GM12878 (cell line): ENCODE results near the gene ZNF709. TPM values are rescaled to one million over a fixed set of nuclear protein-coding genes. Genes with fewer than 3 reads are reported as not detected.

Experiments used
- ATAC-seq: fragments of 200-7000 bp; cut with Tn5 transposase; 3 replicates; pipeline ENCODE4 v1.9.1; 2020; ENCODE audit warnings: mild to moderate bottlenecking, moderate library complexity
- BruUV-seq: library from RNA; stranded (reverse); fragments of 400-500 nt; replicated peaks from 2 replicates; lab custom pipeline; 2021; lab: Mats Ljungman, UMichigan
- CTCF ChIA-PET: fragments of 300-600 bp; sonication (Branson Sonifier 250); formaldehyde crosslinking; extraction: SDS; loops from one replicate; lab custom pipeline; 2021; ENCODE audit warnings: inconsistent platforms; lab: Yijun Ruan, JAX
- POLR2A ChIA-PET: fragments of 350-600 bp; formaldehyde crosslinking; extraction: SDS; loops from one replicate; lab custom pipeline; 2021; ENCODE audit warnings: inconsistent platforms; lab: Charles Lee
- RAD21 ChIA-PET: fragments of 300-600 bp; sonication (Branson Sonifier 250); formaldehyde crosslinking; loops from one replicate; lab custom pipeline; 2023; ENCODE audit warnings: antibody characterized with exemption; ENCODE audit not compliant: unreplicated experiment; lab: Charles Lee
- SMC1A ChIA-PET: fragments of 300-600 bp; sonication (Branson Sonifier 250); formaldehyde crosslinking; loops from one replicate; lab custom pipeline; 2023; ENCODE audit not compliant: unreplicated experiment, uncharacterized antibody; lab: Charles Lee
- DNase-seq: peaks from one replicate; pipeline ENCODE4 v3.0.0-alpha.2; 2011; ENCODE audit warnings: low read depth, low spot score
- FAIRE-seq: peaks from 3 replicates; lab custom pipeline; 2011; peaks lifted over from hg19 to GRCh38; lab: Jason Lieb, UNC
- H2AFZ ChIP-seq: 2 replicates; pipeline ENCODE4 v1.6.0; 2011; ENCODE audit warnings: low read depth, low read length, control low read depth; ENCODE audit not compliant: control insufficient read depth
- H3K27ac ChIP-seq: 2 replicates; pipeline ENCODE4 v1.5.1; 2011; ENCODE audit warnings: control low read depth; ENCODE audit not compliant: control insufficient read depth, insufficient read depth
- H3K27me3 ChIP-seq, 2 experiments: replicated peaks in 1 of 2; 2 replicates each; pipeline versions ENCODE4 v1.6.0 to v1.6.1; 2011; ENCODE audit warnings: low read length in 1 of 2; ENCODE audit not compliant: control insufficient read depth in 2 of 2, insufficient read depth in 2 of 2
- H3K36me3 ChIP-seq, 2 experiments: 2 replicates each; pipeline ENCODE4 v1.5.1; 2011; ENCODE audit warnings: low read length in 1 of 2; ENCODE audit not compliant: control insufficient read depth in 2 of 2, insufficient read depth in 2 of 2
- H3K4me1 ChIP-seq: 2 replicates; pipeline ENCODE4 v1.6.1; 2011; ENCODE audit warnings: mild to moderate bottlenecking, low read length, moderate library complexity, mixed read lengths; ENCODE audit not compliant: control insufficient read depth, insufficient read depth
- H3K4me2 ChIP-seq: 2 replicates; pipeline ENCODE4 v1.6.0; 2011; ENCODE audit warnings: control low read depth; ENCODE audit not compliant: control insufficient read depth, insufficient read depth
- H3K4me3 ChIP-seq: fragments of 200-600 bp; sonication (generic); 2 replicates; pipeline ENCODE4 v1.5.1; 2016
- H3K79me2 ChIP-seq: 2 replicates; pipeline ENCODE4 v1.6.0; 2011; ENCODE audit warnings: low read length; ENCODE audit not compliant: control insufficient read depth, insufficient read depth
- H3K9ac ChIP-seq: 2 replicates; pipeline ENCODE4 v1.8.0; 2011; ENCODE audit warnings: low read length, control low read depth, mixed read lengths; ENCODE audit not compliant: control insufficient read depth, insufficient read depth
- H3K9me3 ChIP-seq: replicated peaks from 3 replicates; pipeline ENCODE4 v1.5.1; 2011; ENCODE audit warnings: mild to moderate bottlenecking, low read length; ENCODE audit not compliant: control insufficient read depth, insufficient read depth
- H4K20me1 ChIP-seq: 2 replicates; pipeline ENCODE4 v1.6.0; 2011; ENCODE audit not compliant: control insufficient read depth, insufficient read depth
- BMI1 ChIP-seq: fragments of 450-650 bp; IDR thresholded peaks from 2 replicates; pipeline ENCODE4 v1.6.1; 2016; ENCODE audit warnings: mild to moderate bottlenecking, moderate library complexity, borderline replicate concordance
- E2F4 ChIP-seq: IDR thresholded peaks from 2 replicates; pipeline ENCODE4 v1.6.1; 2012; ENCODE audit warnings: low read depth, low read length, improper control_type of control experiment
- EP300 ChIP-seq, 2 experiments: fragments of 150-350 bp in 1 of 2; IDR thresholded peaks; 2 replicates each; pipeline ENCODE4 v1.6.1; 2011 to 2012; ENCODE audit warnings: low read depth in 2 of 2, low read length in 2 of 2, borderline replicate concordance in 1 of 2, improper control_type of control experiment in 1 of 2, inconsistent platforms in 1 of 2; ENCODE audit not compliant: control insufficient read depth in 1 of 2
- IKZF1 ChIP-seq: fragments of 450-650 bp; conservative IDR thresholded peaks from 2 replicates; pipeline ENCODE4 v1.6.1; 2017; ENCODE audit warnings: antibody characterized with exemption, mild to moderate bottlenecking
- IKZF2 ChIP-seq, 2 experiments: fragments of 450-650 bp; IDR thresholded peaks; 2 replicates each; pipeline ENCODE4 v1.6.1; 2017; ENCODE audit warnings: mild to moderate bottlenecking in 2 of 2, moderate library complexity in 2 of 2
- JUND ChIP-seq: IDR thresholded peaks from 2 replicates; pipeline ENCODE4 v1.6.1; 2012; ENCODE audit warnings: low read depth, mild to moderate bottlenecking, low read length, improper control_type of control experiment, moderate library complexity
- MEF2A ChIP-seq: IDR thresholded peaks from 2 replicates; pipeline ENCODE4 v1.6.1; 2011; ENCODE audit warnings: low read depth, mild to moderate bottlenecking, low read length, moderate library complexity; ENCODE audit not compliant: insufficient read depth
- MTA2 ChIP-seq: fragments of 450-650 bp; IDR thresholded peaks from 2 replicates; pipeline ENCODE4 v1.6.1; 2016; ENCODE audit warnings: low read depth, mild to moderate bottlenecking, moderate library complexity
- MYC ChIP-seq: IDR thresholded peaks from 2 replicates; pipeline ENCODE4 v1.6.1; 2011; ENCODE audit warnings: mild to moderate bottlenecking, low read length, moderate library complexity, inconsistent platforms; ENCODE audit not compliant: insufficient read depth, insufficient replicate concordance, insufficient read length, severe bottlenecking
- NR2C2 ChIP-seq: IDR thresholded peaks from 2 replicates; pipeline ENCODE4 v1.6.1; 2011; ENCODE audit warnings: borderline replicate concordance, low read depth; ENCODE audit not compliant: control insufficient read depth, insufficient read length
- RCOR1 ChIP-seq: conservative IDR thresholded peaks from 2 replicates; pipeline ENCODE4 v1.6.1; 2012; ENCODE audit warnings: low read depth, low read length, improper control_type of control experiment
- REST ChIP-seq: IDR thresholded peaks from 2 replicates; pipeline ENCODE4 v1.6.1; 2012; ENCODE audit warnings: mild to moderate bottlenecking, low read depth, low read length
- SREBF1 ChIP-seq: IDR thresholded peaks from 2 replicates; pipeline ENCODE4 v1.6.1; 2012; ENCODE audit warnings: mild to moderate bottlenecking, low read length
- WGBS: methylation state at CpG from one replicate; pipeline ENCODE4 v1.1.6; 2016; ENCODE audit warnings: low lambda C conversion rate; ENCODE audit not compliant: insufficient replicate concordance, insufficient coverage; ENCODE audit errors: missing lambda C conversion rate; 5-methylcytosine and 5-hydroxymethylcytosine counted together
- in situ Hi-C: fragments of 300-500 bp; cut with MboI; formaldehyde crosslinking; loops from 9 replicates; pipeline ENCODE4 v1.14.3; 2018; ENCODE audit warnings: mixed read lengths
- intact Hi-C: fragments of 100-400 bp; cut with micrococcal nuclease; formaldehyde crosslinking; loops from one replicate; pipeline ENCODE4 v1.14.2; 2022; ENCODE audit not compliant: unreplicated experiment
- polyA plus RNA-seq, 11 experiments: library from polyadenylated mRNA; depleted of rRNA in 4 of 11; unstranded in 6 of 11; stranded (reverse) in 5 of 11; fragments of >200 nt; fragmentation: Nextera tagmentation in 4 of 11; fragmentation: Illumina TruSeq in 1 of 11; extraction: Ambion mirVana in 4 of 11; extraction: Trizol in 1 of 11; gene quantifications; 1 replicate in 1 of 11; 2 replicates in 10 of 11; pipeline versions ENCODE4 v1.2.1 to v1.2.3, GENCODE V29; 2011 to 2016; ENCODE audit warnings: inconsistent platforms in 2 of 11, missing spikeins in 2 of 11, low read depth in 1 of 11
- total RNA-seq, 4 experiments: library from RNA; depleted of rRNA in 3 of 4; stranded (reverse); fragments of >200 nt in 3 of 4; fragmentation: Illumina TruSeq in 1 of 4; extraction: Trizol in 1 of 4; gene quantifications; 2 replicates each; pipeline versions ENCODE4 v1.2.1 to v1.2.3, GENCODE V29; 2013 to 2021

ZNF709 gene
- total and polyA plus RNA-seq, 10 of the 15 experiments (the other 5 are each of a cell fraction or from before 2014, with no cell fraction given) = 0.27 to 2.5 (median 1.5) TPM

GRCh38 chr19:12484011-12484370, 625 bp downstream of the ZNF709 start:
- 0 out of 2 replicates have a peak, but pooled peaks have one; percentile 6 for TF ChIP-seq MTA2
- TF ChIP-seq MYC = no peak
- no peak for TF ChIP-seq NR2C2
- TF ChIP-seq EP300 (IDR thresholded peaks at IDR 0.05; ENCODE audit: borderline replicate concordance in 1 of 2, control insufficient read depth in 1 of 2, low read depth in 2 of 2, low read length in 2 of 2) = no peak
- no peak for TF ChIP-seq MEF2A
- TF ChIP-seq BMI1 = no peak
- TF ChIP-seq IKZF2 (IDR thresholded peaks at IDR 0.05) = peak in 1 of 2 experiments; percentile 34; a peak in 1 of 4 replicates
- 0 out of 2 replicates have a peak, but pooled peaks have one; percentile 20 for TF ChIP-seq IKZF1
- TF ChIP-seq E2F4 = no peak
- no peak for TF ChIP-seq REST
- no peak for TF ChIP-seq SREBF1
- no peak for TF ChIP-seq RCOR1
- no peak for TF ChIP-seq JUND
- ChIA-PET SMC1A (interaction anchor here (1.5 kb wide), 1 partner anchor 12 kb away, joined by 8 read pairs; no protein-coding TSS in a partner anchor), POLR2A (interaction anchor here (0.6 to 2.0 kb wide), 2 partner anchors 12 to 20 kb away, joined by 3 to 12 read pairs; no protein-coding TSS in a partner anchor), RAD21 (interaction anchor here (1.4 kb wide), 1 partner anchor 12 kb away, joined by 6 read pairs; no protein-coding TSS in a partner anchor), CTCF (interaction anchor here (0.9 to 1.6 kb wide), 5 partner anchors 10 to 561 kb away, joined by 3 to 4 read pairs (median 3); partner anchors contain the start of gene ZNF443)
- H4K20me1 ChIP-seq = no peaks in the 10 kb centered on the region
- no peak for DNase-seq
- peak overlapping the region; percentile 68 for H3K27ac ChIP-seq
- intact Hi-C loops (no loop called here), in situ Hi-C loops (no loop called here)
- no peaks in the 10 kb centered on the region for H3K27me3 ChIP-seq
- no peak for FAIRE-seq
- 4% methylated on average over 13 of the region's 13 CpGs for WGBS
- H3K4me2 ChIP-seq = peak overlapping the region; percentile 83
- H3K36me3 ChIP-seq = no peaks in the 10 kb centered on the region
- H3K4me3 ChIP-seq = peak overlapping the region; percentile 98
- H3K79me2 ChIP-seq = peaks cover 7% of the 10 kb centered on the region
- H3K9me3 ChIP-seq = no peaks in the 10 kb centered on the region; the same call in 2 of the 3 replicates
- H3K4me1 ChIP-seq = no peaks in the 10 kb centered on the region
- H2AFZ ChIP-seq = peak overlapping the region; percentile 89
- peak overlapping the region; percentile 79 for H3K9ac ChIP-seq
- no TSS peak for BruUV-seq
- no peak for ATAC-seq
